Panc1 (cell line): ENCODE measurements around the gene STK4. TPM values are rescaled to one million over a fixed set of nuclear protein-coding genes. Genes with fewer than 3 reads are reported as not detected.

Experiments used
- ATAC-seq: fragments of 200-7000 bp; cut with Tn5 transposase; 2 replicates; pipeline ENCODE4 v1.9.1; 2020; ENCODE audit warnings: mild to moderate bottlenecking, moderate library complexity
- BruUV-seq: library from RNA; stranded (reverse); fragments of 400-500 nt; replicated peaks from 2 replicates; lab custom pipeline; 2021; lab: Mats Ljungman, UMichigan
- CTCF ChIA-PET: fragments of 300-600 bp; sonication (Branson Sonifier 250); formaldehyde crosslinking; loops from one replicate; lab custom pipeline; 2022; ENCODE audit warnings: antibody characterized with exemption; lab: Charles Lee
- POLR2A ChIA-PET: fragments of 300-600 bp; sonication (Branson Sonifier 250); formaldehyde crosslinking; loops from one replicate; lab custom pipeline; 2022; ENCODE audit warnings: antibody characterized with exemption; lab: Charles Lee
- DNase-seq: peaks from one replicate; pipeline ENCODE4 v3.0.0-alpha.2; 2010; ENCODE audit warnings: low read depth, low spot score
- H3K27ac ChIP-seq: 2 replicates; pipeline ENCODE4 v1.5.1; 2011; ENCODE audit warnings: mild to moderate bottlenecking, low read length, inconsistent platforms
- H3K27me3 ChIP-seq: fragments of 200-500 bp; sonication (Bioruptor generic); 2 replicates; pipeline ENCODE4 v1.6.0; 2014; ENCODE audit warnings: low read length, inconsistent platforms; ENCODE audit not compliant: control insufficient read depth, insufficient read depth
- H3K36me3 ChIP-seq: fragments of 200-500 bp; sonication (Bioruptor generic); 2 replicates; pipeline ENCODE4 v1.5.1; 2014; ENCODE audit warnings: inconsistent platforms, mild to moderate bottlenecking, low read length, moderate library complexity; ENCODE audit not compliant: control insufficient read depth, insufficient read depth
- H3K4me1 ChIP-seq: 2 replicates; pipeline ENCODE4 v1.5.1; 2011; ENCODE audit warnings: inconsistent platforms, mild to moderate bottlenecking, low read length, moderate library complexity; ENCODE audit not compliant: control insufficient read depth, insufficient read depth
- H3K4me3 ChIP-seq, 2 experiments: 2 replicates each; pipeline ENCODE4 v1.5.1; 2011 to 2012; ENCODE audit warnings: low read depth in 2 of 2, low read length in 2 of 2, mild to moderate bottlenecking in 2 of 2, inconsistent platforms in 1 of 2, moderate library complexity in 1 of 2
- H3K9me3 ChIP-seq: fragments of 200-500 bp; sonication (Bioruptor generic); 2 replicates; pipeline ENCODE4 v1.5.1; 2014; ENCODE audit warnings: low read depth, mild to moderate bottlenecking, inconsistent platforms, low read length, moderate library complexity; ENCODE audit not compliant: control insufficient read depth, insufficient read depth
- CTCF ChIP-seq: fragments of 450-650 bp; IDR thresholded peaks from 2 replicates; pipeline ENCODE4 v1.5.1; 2017; ENCODE audit warnings: mild to moderate bottlenecking
- POLR2AphosphoS5 ChIP-seq: IDR thresholded peaks from 2 replicates; pipeline ENCODE4 v1.6.1; 2012; ENCODE audit warnings: mild to moderate bottlenecking, low read depth, low read length, moderate library complexity
- REST ChIP-seq, 2 experiments: IDR thresholded peaks; 2 replicates each; pipeline ENCODE4 v1.6.1; 2011 to 2012; ENCODE audit warnings: low read depth in 2 of 2, control low read depth in 1 of 2, low read length in 1 of 2, mild to moderate bottlenecking in 1 of 2, moderate library complexity in 1 of 2; ENCODE audit not compliant: insufficient read depth in 1 of 2
- SIN3A ChIP-seq: IDR thresholded peaks from 2 replicates; pipeline ENCODE4 v1.6.1; 2012; ENCODE audit warnings: low read depth, mild to moderate bottlenecking, low read length, moderate library complexity, borderline replicate concordance; ENCODE audit not compliant: insufficient read depth
- TCF7L2 ChIP-seq: IDR thresholded peaks from 2 replicates; pipeline ENCODE4 v1.6.1; 2011; ENCODE audit warnings: mild to moderate bottlenecking, low read depth, low read length, inconsistent platforms
- in situ Hi-C: cut with HindIII; loops from 2 replicates; pipeline ENCODE4 v1.10.0; 2016; ENCODE audit warnings: low sequenced_read_pairs, low pct_unique_long_range_greater_than_20kb
- intact Hi-C: fragments of 100-400 bp; cut with micrococcal nuclease; formaldehyde crosslinking; loops from one replicate; pipeline ENCODE4 v1.10.0; 2022; ENCODE audit not compliant: unreplicated experiment
- total RNA-seq: library from RNA; stranded (reverse); gene quantifications from one replicate; pipeline ENCODE4 v1.2.1, GENCODE V29; 2021; ENCODE audit not compliant: unreplicated experiment

The STK4 gene
- total RNA-seq, 1 experiment from 2014 or later = 50.2 TPM

- ATAC-seq = no peak
- TF ChIP-seq TCF7L2 (no peak), POLR2AphosphoS5 (no peak), SIN3A (no peak)
- no TSS peak for BruUV-seq
- intact Hi-C loops (no loop called here), in situ Hi-C loops (no loop called here)
- Histone ChIP-seq H3K4me3 (no peak overlapping the region), H3K36me3 (peaks cover 2% of the 10 kb centered on the region; the same call in 1 of the 2 replicates), H3K27me3 (no peaks in the 10 kb centered on the region), H3K9me3 (no peaks in the 10 kb centered on the region), H3K27ac (no peak overlapping the region), H3K4me1 (no peaks in the 10 kb centered on the region)
- CTCF ChIA-PET = no interaction called here
- POLR2A ChIA-PET = no interaction called here
- no peak for DNase-seq
These were observed 29.8 kb upstream of the STK4 start for GRCh38 chr20:44936510-44936909.

GRCh38 chr20:44938637-44939036, 27.7 kb upstream of the STK4 start:
- CTCF ChIA-PET = no interaction called here
- no peak for DNase-seq
- no peak overlapping the region for H3K4me3 ChIP-seq
- peaks cover 9% of the 10 kb centered on the region for H3K36me3 ChIP-seq
- no peak overlapping the region for H3K27ac ChIP-seq
- BruUV-seq = no TSS peak
- in situ Hi-C loops (no loop called here), intact Hi-C loops (no loop called here)
- no peak for TF ChIP-seq SIN3A
- no peak for TF ChIP-seq CTCF
- TF ChIP-seq POLR2AphosphoS5 = no peak
- no peak for TF ChIP-seq REST (IDR thresholded peaks at IDR 0.05; ENCODE audit: insufficient read depth in 1 of 2, low read depth in 2 of 2, low read length in 1 of 2)
- TF ChIP-seq TCF7L2 = no peak
- ATAC-seq = no peak
- H3K27me3 ChIP-seq = no peaks in the 10 kb centered on the region
- H3K4me1 ChIP-seq = no peaks in the 10 kb centered on the region
- POLR2A ChIA-PET = no interaction called here
- H3K9me3 ChIP-seq = no peaks in the 10 kb centered on the region

GRCh38 chr20:44941120-44941691, 25.1 kb upstream of the STK4 start:
- no peak for TF ChIP-seq CTCF
- no peak for TF ChIP-seq REST (IDR thresholded peaks at IDR 0.05; ENCODE audit: insufficient read depth in 1 of 2, low read depth in 2 of 2, low read length in 1 of 2)
- no peak for TF ChIP-seq SIN3A
- TF ChIP-seq POLR2AphosphoS5 = no peak
- no peak for TF ChIP-seq TCF7L2
- ChIA-PET POLR2A (interaction anchor here (1.1 kb wide), 1 partner anchor 19 kb away, joined by 3 read pairs; the partner anchor contains the start of gene TOMM34), CTCF (interaction anchor here (0.6 kb wide), 1 partner anchor 180 kb away, joined by 3 read pairs; no protein-coding TSS in a partner anchor)

More at GRCh38 chr20:44941120-44941691, 25.1 kb upstream of the STK4 start:
- Histone ChIP-seq H3K9me3 (no peaks in the 10 kb centered on the region), H3K36me3 (peaks cover 19% of the 10 kb centered on the region), H3K4me1 (no peaks in the 10 kb centered on the region), H3K4me3 (no peak overlapping the region), H3K27ac (no peak overlapping the region), H3K27me3 (no peaks in the 10 kb centered on the region)
- ATAC-seq (no peak), DNase-seq (no peak)
- intact Hi-C loops (no loop called here), in situ Hi-C loops (no loop called here)
- BruUV-seq = no TSS peak
